SK-N-SH treated with all-trans-retinoic acid at 6 μM for 48 hours (cell line): ENCODE measurements around the gene SLC17A2.

Source experiments
- ATAC-seq: fragments of 200-7000 bp; cut with Tn5 transposase; 3 replicates; pipeline ENCODE4 v1.9.1; 2020; ENCODE audit warnings: mild to moderate bottlenecking, moderate library complexity
- ARNTL ChIP-seq: fragments of 450-650 bp; formaldehyde crosslinking; IDR thresholded peaks from 2 replicates; pipeline ENCODE4 v1.5.0; 2020; ENCODE audit warnings: low read depth, mild to moderate bottlenecking, moderate library complexity, borderline replicate concordance
- BACH2 ChIP-seq: fragments of 250-450 bp; sonication (Bioruptor Pico); IDR thresholded peaks from 2 replicates; pipeline ENCODE4 v1.9.0; 2021; ENCODE audit warnings: mild to moderate bottlenecking, borderline replicate concordance
- CSDC2 ChIP-seq: fragments of 250-450 bp; sonication (Bioruptor Pico); IDR thresholded peaks from 2 replicates; pipeline ENCODE4 v1.5.0; 2020; ENCODE audit warnings: mild to moderate bottlenecking, moderate library complexity
- ESRRG ChIP-seq: fragments of 250-450 bp; sonication (Bioruptor Pico); IDR thresholded peaks from 2 replicates; pipeline ENCODE4 v1.6.1; 2021; ENCODE audit warnings: mild to moderate bottlenecking
- GLIS3 ChIP-seq: fragments of 250-450 bp; sonication (Bioruptor Pico); IDR thresholded peaks from 2 replicates; pipeline ENCODE4 v1.5.0; 2020; ENCODE audit warnings: mild to moderate bottlenecking, moderate library complexity
- ISL1 ChIP-seq: fragments of 250-450 bp; sonication (Bioruptor Pico); IDR thresholded peaks from 2 replicates; pipeline ENCODE4 v2.1.2; 2022; ENCODE audit warnings: mild to moderate bottlenecking, moderate library complexity
- OSR1 ChIP-seq: fragments of 250-450 bp; sonication (Bioruptor Pico); IDR thresholded peaks from 2 replicates; pipeline ENCODE4 v1.8.0; 2022; ENCODE audit warnings: moderate library complexity, mild to moderate bottlenecking, inconsistent platforms
- PPARA ChIP-seq: fragments of 250-450 bp; sonication (Bioruptor Pico); IDR thresholded peaks from 2 replicates; pipeline ENCODE4 v1.5.0; 2020; ENCODE audit warnings: mild to moderate bottlenecking, borderline replicate concordance
- RARB ChIP-seq: fragments of 250-450 bp; sonication (Bioruptor Pico); IDR thresholded peaks from 2 replicates; pipeline ENCODE4 v1.8.0; 2021; ENCODE audit warnings: mild to moderate bottlenecking, moderate library complexity
- SNAI2 ChIP-seq: fragments of 250-450 bp; sonication (Bioruptor Pico); IDR thresholded peaks from 2 replicates; pipeline ENCODE4 v1.5.0; 2020; ENCODE audit warnings: mild to moderate bottlenecking, moderate library complexity
- TCF4 ChIP-seq: fragments of 250-450 bp; sonication (Bioruptor Pico); IDR thresholded peaks from 2 replicates; pipeline ENCODE4 v1.8.0; 2021; ENCODE audit warnings: mild to moderate bottlenecking, moderate library complexity, borderline replicate concordance
- TOX ChIP-seq: fragments of 250-450 bp; sonication (Bioruptor Pico); IDR thresholded peaks from 2 replicates; pipeline ENCODE4 v1.8.0; 2021; ENCODE audit warnings: mild to moderate bottlenecking, moderate library complexity, borderline replicate concordance
- ZC3H10 ChIP-seq: fragments of 250-450 bp; sonication (Bioruptor Pico); IDR thresholded peaks from 2 replicates; pipeline ENCODE4 v1.5.1; 2021; ENCODE audit warnings: mild to moderate bottlenecking, moderate library complexity
- ZFP3 ChIP-seq: fragments of 250-450 bp; sonication (Bioruptor Pico); IDR thresholded peaks from 2 replicates; pipeline ENCODE4 v1.5.0; 2020; ENCODE audit warnings: mild to moderate bottlenecking, moderate library complexity
- ZFP30 ChIP-seq: fragments of 450-650 bp; formaldehyde crosslinking; IDR thresholded peaks from 2 replicates; pipeline ENCODE4 v1.5.0; 2022; ENCODE audit warnings: mild to moderate bottlenecking, moderate library complexity
- ZNF565 ChIP-seq: fragments of 450-650 bp; formaldehyde crosslinking; conservative IDR thresholded peaks from 2 replicates; pipeline ENCODE4 v1.5.0; 2020; ENCODE audit warnings: low read depth, mild to moderate bottlenecking, moderate library complexity
- ZNF70 ChIP-seq: fragments of 450-650 bp; formaldehyde crosslinking; IDR thresholded peaks from 2 replicates; pipeline ENCODE4 v1.5.0; 2020; ENCODE audit warnings: mild to moderate bottlenecking, moderate library complexity
- ZNF8 ChIP-seq: fragments of 450-650 bp; formaldehyde crosslinking; IDR thresholded peaks from 2 replicates; pipeline ENCODE4 v1.5.0; 2020; ENCODE audit warnings: mild to moderate bottlenecking, moderate library complexity
- TF ChIP-seq, protein P1 (sequence below): fragments of 250-450 bp; sonication (Bioruptor Pico); IDR thresholded peaks from 2 replicates; pipeline ENCODE4 v1.5.1; 2020; ENCODE audit warnings: low read depth, mild to moderate bottlenecking, moderate library complexity
- TF ChIP-seq, protein P2 (sequence below): fragments of 250-450 bp; sonication (Bioruptor Pico); IDR thresholded peaks from 2 replicates; pipeline ENCODE4 v1.5.1; 2021; ENCODE audit warnings: mild to moderate bottlenecking, moderate library complexity
- TF ChIP-seq, protein P3 (sequence below): fragments of 250-450 bp; sonication (Bioruptor Pico); IDR thresholded peaks from 2 replicates; pipeline ENCODE4 v1.5.0; 2020; ENCODE audit warnings: mild to moderate bottlenecking, moderate library complexity

The SLC17A2 gene

DNA sequence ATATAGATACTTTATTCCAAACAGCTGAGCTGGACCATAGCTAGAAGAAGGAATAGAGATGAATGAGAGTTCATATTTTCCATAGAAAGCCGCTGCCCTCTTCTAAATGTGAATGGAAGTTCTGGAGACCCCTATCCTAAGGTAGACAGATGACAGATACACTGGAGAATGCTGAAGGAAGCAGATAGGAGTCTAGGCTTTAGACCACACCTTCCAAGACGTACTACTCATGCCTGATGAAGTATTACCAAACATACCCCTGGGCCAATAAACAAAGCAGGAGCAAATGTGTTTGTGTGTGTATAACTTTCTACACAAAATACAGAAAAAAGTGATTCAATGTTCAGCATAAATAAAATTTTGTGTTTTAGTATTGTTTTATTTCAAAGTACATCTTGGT is 9.1 kb upstream of the SLC17A2 start:
- TF ChIP-seq ZNF8 (CRISPR knock-in tag) (no peak), TOX (CRISPR knock-in tag) (no peak), TCF4 (CRISPR knock-in tag) (no peak), ZC3H10 (CRISPR knock-in tag) (no peak), GLIS3 (CRISPR knock-in tag) (no peak), OSR1 (no peak), ESRRG (no peak), CSDC2 (CRISPR knock-in tag) (no peak), ZNF565 (CRISPR knock-in tag) (no peak), SNAI2 (CRISPR knock-in tag) (no peak), ISL1 (no peak), ZFP30 (CRISPR knock-in tag) (no peak), ZNF70 (no peak)
- TF ChIP-seq, protein P1, sequence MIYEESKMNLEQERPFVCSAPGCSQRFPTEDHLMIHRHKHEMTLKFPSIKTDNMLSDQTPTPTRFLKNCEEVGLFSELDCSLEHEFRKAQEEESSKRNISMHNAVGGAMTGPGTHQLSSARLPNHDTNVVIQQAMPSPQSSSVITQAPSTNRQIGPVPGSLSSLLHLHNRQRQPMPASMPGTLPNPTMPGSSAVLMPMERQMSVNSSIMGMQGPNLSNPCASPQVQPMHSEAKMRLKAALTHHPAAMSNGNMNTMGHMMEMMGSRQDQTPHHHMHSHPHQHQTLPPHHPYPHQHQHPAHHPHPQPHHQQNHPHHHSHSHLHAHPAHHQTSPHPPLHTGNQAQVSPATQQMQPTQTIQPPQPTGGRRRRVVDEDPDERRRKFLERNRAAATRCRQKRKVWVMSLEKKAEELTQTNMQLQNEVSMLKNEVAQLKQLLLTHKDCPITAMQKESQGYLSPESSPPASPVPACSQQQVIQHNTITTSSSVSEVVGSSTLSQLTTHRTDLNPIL, result no peak
- TF ChIP-seq, protein P2, sequence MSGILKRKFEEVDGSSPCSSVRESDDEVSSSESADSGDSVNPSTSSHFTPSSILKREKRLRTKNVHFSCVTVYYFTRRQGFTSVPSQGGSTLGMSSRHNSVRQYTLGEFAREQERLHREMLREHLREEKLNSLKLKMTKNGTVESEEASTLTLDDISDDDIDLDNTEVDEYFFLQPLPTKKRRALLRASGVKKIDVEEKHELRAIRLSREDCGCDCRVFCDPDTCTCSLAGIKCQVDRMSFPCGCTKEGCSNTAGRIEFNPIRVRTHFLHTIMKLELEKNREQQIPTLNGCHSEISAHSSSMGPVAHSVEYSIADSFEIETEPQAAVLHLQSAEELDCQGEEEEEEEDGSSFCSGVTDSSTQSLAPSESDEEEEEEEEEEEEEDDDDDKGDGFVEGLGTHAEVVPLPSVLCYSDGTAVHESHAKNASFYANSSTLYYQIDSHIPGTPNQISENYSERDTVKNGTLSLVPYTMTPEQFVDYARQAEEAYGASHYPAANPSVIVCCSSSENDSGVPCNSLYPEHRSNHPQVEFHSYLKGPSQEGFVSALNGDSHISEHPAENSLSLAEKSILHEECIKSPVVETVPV (CRISPR knock-in tag), result no peak
- TF ChIP-seq, all 23 proteins: peak for 0
- ATAC-seq, result no peak

DNA sequence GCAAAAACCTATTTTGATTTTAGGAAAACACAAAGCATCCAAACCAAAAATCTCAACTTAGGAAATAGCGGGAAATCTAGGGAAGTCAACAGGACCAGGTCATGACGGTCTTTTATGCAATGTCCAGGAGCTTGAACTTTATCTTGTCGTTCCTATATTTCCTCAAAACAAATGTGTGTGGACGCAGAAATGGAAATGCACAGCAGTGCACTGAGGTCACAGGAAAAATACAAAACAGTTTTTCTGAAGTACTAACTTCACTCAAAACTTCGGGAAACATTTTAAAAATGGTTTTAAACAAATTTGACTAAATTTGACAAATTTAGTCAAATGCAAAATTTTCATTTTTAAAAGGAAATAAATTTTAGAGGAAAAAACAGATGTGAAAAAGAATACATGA is 5.5 kb upstream of the SLC17A2 start:
- TF ChIP-seq ZNF8 (CRISPR knock-in tag) (no peak), RARB (no peak), ARNTL (CRISPR knock-in tag) (no peak), ZNF565 (CRISPR knock-in tag) (no peak), ZFP3 (CRISPR knock-in tag) (no peak), CSDC2 (CRISPR knock-in tag) (no peak), PPARA (CRISPR knock-in tag) (no peak), ZC3H10 (CRISPR knock-in tag) (no peak), ZNF70 (no peak), GLIS3 (CRISPR knock-in tag) (no peak), BACH2 (CRISPR knock-in tag) (no peak), TCF4 (CRISPR knock-in tag) (no peak), TOX (CRISPR knock-in tag) (no peak), SNAI2 (CRISPR knock-in tag) (no peak), ZFP30 (CRISPR knock-in tag) (no peak), OSR1 (no peak), ESRRG (no peak)
- TF ChIP-seq, protein P3, sequence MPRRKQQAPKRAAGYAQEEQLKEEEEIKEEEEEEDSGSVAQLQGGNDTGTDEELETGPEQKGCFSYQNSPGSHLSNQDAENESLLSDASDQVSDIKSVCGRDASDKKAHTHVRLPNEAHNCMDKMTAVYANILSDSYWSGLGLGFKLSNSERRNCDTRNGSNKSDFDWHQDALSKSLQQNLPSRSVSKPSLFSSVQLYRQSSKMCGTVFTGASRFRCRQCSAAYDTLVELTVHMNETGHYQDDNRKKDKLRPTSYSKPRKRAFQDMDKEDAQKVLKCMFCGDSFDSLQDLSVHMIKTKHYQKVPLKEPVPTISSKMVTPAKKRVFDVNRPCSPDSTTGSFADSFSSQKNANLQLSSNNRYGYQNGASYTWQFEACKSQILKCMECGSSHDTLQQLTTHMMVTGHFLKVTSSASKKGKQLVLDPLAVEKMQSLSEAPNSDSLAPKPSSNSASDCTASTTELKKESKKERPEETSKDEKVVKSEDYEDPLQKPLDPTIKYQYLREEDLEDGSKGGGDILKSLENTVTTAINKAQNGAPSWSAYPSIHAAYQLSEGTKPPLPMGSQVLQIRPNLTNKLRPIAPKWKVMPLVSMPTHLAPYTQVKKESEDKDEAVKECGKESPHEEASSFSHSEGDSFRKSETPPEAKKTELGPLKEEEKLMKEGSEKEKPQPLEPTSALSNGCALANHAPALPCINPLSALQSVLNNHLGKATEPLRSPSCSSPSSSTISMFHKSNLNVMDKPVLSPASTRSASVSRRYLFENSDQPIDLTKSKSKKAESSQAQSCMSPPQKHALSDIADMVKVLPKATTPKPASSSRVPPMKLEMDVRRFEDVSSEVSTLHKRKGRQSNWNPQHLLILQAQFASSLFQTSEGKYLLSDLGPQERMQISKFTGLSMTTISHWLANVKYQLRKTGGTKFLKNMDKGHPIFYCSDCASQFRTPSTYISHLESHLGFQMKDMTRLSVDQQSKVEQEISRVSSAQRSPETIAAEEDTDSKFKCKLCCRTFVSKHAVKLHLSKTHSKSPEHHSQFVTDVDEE (CRISPR knock-in tag), result no peak
- no peak for ATAC-seq

DNA sequence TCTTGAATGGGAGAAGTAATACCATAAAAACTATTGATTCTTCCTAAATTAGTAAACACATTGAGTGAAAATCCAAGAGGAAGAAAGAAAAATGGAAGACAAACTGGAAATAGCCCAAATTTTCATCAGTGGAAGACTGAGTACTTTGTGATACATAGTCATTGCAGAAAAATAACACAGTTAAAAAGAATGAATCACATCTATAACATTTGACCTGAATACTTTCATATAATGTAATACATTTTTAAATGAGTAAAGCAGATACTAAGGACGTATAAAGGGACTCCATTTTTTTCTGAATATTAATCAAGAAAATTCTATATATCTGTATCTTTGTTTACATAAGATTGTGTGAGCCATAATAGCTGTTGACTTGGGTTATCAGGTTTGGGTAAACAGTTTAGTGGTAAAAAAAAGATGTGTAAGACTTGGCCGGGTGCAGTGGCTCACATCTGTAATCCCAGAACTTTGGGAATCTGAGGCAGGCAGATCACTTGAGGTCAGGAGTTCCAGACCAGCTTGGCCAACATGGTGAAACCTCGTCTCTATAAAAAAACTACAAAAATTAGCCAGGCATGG is 4.3 kb upstream of the SLC17A2 start:
- no peak for TF ChIP-seq BACH2 (CRISPR knock-in tag)
- TF ChIP-seq, protein P3 (CRISPR knock-in tag), result no peak
- TF ChIP-seq ISL1, result no peak
- no peak for TF ChIP-seq OSR1
- TF ChIP-seq ZC3H10 (CRISPR knock-in tag), result no peak
- ATAC-seq, result no peak
